HG03103 (cell line): ENCODE data around the gene UFC1.
A peak's percentile ranks its signal among the peaks of the same experiment; 100 is the strongest.

Source experiments
- ATAC-seq: cut with Tn5 transposase; IDR thresholded peaks from one replicate; pipeline ENCODE4 v1.9.1; 2021; ENCODE audit warnings: low read depth; ENCODE audit not compliant: unreplicated experiment

Gene UFC1

DNA sequence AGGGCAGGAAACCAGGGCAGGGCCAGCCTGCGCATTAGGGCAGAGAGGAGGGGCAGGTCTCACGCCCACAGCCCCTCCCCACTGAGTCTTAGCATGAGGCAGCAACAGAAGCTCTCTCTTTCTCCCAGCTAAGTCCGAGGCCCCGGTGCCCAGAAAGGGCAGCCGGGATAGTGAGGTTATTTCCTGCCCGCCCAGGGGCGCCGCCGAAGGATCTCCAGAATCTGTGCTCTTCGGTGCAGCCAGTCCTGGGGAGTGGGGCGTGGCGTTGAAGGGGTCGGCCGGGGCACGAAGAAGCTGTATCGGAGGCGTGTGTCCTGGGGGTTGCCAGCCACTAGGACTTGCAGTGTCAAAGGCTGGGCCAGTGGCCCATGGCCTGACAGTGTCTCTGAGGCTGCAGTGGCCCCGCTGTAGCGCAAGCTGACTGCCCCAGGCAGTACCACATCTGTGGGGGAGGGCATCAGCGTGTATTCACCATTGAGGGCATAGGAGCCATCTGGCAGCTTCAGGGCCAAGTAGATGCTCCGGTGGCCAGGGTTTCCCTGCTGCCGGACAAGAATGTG, 37.3 kb downstream of the UFC1 start:
- ATAC-seq = no peak

DNA sequence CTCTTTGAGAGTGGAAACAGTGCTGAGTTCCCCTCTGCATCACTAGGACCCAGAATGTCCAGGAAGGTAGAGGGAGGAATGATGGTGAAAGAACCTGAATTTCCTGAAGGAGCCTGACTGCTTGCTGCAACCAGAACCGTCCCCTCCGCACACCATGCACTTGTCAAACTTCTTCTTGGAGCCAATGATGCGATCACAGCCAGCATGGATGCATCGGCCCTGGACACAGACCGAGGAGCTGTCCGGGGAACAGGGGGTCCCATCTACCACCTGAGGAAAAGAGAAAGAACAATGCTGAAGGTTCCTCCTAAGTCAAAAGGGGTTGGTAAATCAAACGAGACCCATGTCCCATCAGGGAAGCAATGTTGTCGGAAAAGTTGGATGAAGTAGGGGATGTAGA, 38.2 kb downstream of the UFC1 start:
- no peak for ATAC-seq

DNA sequence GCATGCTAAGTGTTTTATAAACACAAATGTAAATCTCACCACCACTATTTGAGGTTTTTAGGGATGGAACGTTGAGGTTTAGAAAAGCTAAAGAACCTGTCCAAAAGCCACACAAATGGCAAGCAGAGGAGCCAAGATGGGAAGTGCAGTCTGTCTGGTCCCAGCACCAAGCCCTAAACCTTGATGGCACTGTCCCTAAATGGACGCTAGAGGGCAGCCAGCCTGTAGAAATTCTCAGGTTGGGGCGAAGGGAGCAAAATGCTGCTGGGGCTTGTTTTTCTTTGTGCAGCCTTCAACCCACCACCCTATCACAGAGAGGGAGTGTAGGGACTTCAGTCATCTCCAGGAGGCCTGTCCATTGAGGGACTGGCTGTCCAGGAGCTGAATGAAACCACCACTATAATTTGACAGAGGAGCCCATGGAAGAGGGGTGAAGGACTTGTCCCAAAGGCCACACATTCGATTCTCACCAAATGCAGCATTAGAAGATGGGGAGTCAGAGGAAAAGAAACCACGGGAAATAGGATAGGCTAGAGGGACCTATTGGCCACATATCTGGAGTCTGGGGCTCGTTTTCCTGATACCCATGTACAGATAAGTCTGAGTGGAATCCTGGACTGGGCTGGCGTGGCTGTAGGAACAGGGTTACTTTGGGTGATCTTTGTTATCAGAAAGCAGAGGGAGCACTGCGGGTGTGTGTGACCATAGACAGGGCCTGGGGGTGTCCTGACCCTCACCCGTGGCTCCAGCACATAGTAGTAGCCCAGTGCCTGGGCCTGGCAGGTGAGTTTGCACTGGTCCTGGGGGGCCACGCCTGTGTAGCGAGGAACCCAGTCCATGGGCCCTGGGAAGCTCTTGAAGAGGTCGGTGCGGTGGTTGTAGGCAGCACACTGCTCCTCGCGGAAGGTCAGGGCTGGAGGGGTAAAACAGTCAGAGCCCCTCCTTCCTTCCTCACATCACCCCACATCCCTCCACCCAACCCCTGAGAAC, 39.0 kb downstream of the UFC1 start:
- ATAC-seq = no peak

DNA sequence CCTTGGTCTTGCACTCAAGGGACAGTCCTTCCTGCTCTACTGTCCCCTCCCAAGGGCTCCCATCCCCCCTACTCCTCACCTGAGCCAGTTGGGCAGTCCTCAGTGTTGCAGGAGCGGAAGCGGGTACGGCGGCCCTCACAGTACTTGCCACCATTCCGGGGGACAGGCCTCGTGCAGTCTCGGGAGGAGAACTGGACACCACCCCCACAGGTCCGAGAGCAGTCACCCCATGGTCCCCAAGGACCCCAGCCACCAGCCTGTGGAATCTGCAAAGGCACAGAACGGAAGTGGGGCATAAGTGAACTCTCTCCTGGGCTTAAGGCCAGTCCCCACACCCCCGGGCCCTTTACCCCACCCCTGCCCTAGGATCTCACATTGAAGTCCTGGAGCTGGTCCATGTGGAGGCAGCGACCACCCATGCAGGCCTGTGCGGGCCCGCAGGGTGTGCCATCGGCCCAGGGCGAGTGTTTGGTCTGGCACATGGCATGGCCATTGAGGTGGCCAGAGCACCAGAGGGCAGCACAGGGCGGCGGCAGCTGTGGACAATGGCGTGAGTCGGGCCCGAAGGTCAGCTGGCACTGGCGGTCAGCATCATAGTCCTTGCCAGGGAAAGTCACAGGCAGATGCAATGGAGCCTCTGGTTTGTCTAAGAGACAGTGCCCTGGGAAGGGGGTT, 39.9 kb downstream of the UFC1 start:
- ATAC-seq = no peak

DNA sequence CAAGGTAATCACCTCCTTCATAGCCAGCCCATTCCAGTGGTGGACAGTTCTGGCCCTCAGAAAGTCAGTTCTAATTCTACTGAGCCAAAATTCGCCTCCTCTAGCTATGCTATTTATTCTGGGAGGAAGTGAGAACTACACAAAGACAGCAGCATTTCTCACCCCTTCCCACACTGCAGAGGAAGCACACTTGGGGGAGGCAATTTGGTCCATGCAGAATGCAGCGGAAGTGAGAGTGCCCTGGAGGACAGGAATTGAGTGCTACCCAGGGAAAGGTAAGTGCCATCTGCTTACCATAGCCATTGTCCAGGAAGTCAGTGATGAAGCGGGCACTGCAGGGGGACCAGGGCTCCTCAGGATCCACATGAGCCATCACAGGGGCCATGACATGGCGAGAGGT, 41.4 kb downstream of the UFC1 start:
- no peak for ATAC-seq

DNA sequence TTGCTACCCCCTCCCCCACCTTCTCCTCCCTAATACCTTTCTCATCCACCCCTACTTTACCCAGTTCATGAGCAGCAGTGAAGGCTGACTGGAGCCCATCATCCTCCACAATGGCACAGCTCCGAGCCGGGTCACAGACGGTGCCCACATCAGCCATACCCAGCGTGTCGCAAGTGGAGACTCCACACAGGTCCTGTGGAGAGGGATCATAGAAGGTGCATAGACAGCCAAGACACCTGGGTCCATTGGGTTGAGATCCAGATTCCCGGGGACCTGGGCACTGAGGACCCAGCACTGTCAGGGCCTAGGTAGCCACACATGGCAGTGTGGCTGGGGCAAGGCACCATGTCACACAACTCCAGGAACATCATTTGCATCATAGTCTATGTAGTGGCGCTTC, 42.3 kb downstream of the UFC1 start:
- ATAC-seq = no peak

DNA sequence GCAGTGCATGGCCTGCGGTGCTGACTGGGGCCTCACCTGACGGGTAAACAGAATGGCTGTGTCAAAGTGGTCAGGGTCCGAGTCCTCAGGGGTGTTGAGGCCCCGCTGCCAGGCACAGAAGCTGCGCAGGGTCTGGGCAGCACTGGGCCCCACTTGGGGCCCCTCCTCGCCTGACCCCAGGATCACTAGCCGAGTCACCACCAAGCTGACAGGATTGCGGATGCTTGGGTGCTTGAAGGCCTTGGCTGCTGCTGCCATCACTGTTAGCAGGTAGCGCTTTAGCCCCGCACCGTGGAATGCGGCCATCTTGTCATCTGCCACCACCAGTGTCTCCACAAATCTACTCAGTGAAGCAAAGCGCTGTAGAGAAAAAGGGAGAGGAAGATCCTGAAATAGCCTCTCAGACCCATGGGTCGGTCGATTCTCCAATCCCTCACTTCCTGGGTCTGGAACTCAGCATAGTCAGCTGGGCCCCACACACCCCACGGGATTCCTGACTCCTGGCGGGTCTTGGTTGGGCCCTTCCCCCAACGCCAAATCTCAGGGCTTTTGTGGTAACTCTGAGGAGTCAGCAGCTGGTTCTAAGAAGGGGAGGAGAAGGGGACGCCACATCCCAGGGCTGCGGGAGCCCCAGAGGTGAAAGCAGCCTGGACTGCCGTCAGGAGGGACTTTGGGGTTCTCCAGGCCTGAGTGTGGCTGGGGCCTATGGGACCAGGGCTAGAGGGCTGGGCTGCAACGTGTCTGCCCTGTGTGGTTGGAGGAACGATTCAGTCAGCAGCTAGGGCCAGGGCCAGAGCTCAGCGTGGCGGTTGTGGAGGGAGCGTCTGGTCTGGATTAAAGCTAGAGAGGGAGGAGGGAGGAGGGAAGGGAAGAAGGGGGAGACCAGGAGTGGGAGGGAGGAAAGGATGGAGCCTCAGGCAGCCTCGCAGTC, 43.0 kb downstream of the UFC1 start:
- no peak for ATAC-seq

DNA sequence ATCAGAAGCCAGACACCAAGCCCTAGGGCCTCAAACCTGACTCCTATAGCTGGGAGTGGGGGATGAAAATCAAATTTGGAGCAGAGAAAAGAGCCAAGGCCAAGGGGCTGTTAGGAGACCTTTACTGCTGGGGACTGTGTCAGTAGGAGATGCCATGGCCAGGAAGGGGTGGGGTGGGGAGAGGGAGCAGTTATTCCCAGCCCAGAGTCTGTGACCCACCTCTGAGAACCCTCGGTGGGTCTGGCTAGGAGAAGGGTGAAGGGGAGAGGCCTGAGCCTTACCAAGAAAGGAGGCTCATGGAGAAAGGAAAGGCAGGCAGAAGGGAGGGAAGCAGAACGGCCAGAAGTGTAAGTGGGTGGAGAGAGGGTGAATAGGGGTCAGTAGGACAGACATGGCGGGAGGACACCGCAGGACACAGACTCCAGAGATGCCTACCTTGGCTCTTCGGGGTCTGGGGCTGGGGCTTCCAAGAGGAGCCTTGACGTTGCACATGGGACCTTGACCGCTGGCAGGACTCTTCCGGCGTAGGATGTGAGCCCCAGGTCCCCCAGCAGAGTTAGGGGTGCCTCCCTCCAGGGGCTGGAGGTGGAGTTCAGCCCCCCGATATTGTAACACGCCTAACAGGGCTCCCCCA, 43.9 kb downstream of the UFC1 start:
- ATAC-seq = no peak

DNA sequence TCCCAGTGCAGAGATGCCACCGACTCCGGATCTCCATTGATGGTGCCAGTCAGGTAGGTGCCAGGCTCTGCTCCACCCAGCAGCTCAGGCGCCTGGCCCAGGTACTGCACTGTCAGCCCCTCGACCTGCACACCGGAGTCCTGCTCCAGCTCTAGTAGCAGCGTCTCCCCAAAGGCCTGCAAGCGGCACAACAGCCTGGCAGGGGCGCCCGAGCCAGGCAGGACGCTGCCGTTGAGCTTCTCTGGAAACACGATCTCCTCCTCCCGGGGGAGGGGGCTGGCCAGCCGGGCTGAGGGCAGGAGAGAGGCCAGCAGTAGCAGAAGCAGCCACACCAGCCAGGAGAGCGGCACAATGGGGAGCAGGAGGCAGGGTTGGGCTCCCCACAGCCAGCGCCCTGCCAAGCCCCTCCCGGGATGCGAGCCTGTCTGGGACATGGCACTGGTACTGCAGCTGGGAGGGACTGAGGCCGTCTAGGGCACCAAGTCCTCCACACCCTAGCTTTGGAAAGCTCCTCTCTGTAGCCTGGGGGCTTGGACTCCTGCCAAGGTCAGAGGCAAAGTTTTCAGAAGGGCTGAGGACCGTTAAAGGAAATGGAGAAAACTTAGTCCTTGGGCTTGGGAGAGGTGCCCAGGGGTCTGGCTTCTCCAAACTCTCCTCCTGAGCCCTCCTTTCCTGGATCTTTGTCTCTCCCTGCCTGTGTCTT, 44.6 kb downstream of the UFC1 start:
- no peak for ATAC-seq

DNA sequence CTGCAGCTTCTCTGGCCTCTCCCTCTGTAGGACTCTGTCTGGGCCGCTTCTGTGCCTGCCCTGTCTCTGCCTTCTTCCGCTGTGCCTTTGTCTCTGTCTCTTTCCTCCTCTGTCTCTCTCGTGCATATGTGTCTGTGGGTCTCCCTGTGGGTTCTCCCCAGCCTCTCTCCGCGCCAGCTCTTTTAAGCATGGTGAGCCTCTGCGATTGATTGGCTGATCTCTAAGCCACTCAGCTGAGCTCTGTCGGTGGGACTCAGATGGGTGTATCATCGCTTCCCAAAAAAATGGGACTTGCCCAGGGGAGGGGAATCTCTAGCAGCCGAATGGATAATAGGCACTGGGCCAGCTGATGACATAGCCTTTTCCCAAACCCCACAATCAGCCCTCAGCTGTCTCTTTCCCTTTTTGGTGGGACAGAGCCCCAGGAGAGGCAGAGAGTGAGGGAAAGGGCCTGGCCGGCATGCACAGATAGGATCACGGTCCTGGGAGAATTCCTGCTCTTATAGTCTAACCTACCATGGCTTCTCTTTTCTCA, 45.2 kb downstream of the UFC1 start, which contains the start of gene ADAMTS4:
TSS of gene ADAMTS4 (minus strand) at position 158 of the 535 bp plus-strand sequence. CDS start 427 bp downstream, outside the sequence.
- ATAC-seq = no peak

DNA sequence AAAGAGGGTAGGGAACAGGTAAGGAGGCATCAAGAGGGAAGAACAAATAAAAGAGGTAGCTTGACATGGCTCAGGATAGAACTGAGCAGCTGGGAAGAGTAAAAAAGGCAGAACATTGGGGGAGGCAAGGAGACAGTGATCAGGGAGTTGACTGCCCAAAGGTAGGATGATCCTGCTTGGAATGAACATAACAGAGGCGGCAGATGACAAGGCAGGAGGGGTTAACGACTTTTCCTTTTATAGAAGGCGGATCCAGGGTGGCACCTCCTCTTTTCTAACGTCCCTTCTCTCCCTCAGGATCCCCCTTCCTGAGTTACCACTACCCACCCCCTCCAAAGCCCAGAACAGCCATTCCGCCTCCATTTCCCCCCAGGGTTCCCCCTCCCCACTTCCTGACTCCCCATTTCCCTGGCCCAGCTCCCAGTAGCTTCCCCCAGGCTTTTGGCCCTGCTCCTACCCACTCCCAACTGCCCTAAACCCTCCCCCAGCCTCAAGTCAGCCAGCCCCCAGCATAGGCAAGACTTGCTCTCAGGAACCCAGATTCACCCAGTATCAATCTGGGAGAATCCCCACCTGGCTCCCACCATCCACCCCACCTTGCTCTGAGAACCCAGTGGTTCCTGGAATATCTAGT, 45.8 kb downstream of the UFC1 start:
- ATAC-seq = no peak

DNA sequence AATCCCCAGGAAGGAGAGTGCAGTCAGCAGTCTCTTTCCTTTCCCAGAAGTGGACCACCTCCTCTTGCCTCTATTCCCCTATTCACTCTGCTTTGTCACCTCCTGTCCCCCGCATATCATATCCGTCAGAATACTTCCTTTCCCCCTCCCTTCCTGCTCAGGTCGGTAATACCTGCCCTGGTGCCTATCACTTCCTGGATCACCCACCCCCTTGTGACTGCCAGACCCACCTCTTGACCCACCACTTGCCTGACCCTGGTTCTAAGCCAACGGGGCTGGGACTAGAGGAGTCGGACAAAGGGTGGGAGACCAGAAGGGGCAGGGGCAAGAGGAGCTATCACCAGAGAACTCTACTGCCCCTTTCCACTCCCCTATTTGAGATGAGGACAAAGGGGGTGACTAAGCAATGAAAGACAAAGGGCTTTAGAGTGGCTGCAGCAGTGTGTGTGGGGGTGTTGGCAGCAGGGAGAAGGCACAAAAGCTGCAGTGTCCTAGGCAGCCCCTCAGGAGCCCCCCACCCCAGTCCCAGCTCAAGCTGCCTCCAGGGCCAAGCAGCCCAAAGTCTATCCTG, 46.7 kb downstream of the UFC1 start:
- ATAC-seq = no peak

DNA sequence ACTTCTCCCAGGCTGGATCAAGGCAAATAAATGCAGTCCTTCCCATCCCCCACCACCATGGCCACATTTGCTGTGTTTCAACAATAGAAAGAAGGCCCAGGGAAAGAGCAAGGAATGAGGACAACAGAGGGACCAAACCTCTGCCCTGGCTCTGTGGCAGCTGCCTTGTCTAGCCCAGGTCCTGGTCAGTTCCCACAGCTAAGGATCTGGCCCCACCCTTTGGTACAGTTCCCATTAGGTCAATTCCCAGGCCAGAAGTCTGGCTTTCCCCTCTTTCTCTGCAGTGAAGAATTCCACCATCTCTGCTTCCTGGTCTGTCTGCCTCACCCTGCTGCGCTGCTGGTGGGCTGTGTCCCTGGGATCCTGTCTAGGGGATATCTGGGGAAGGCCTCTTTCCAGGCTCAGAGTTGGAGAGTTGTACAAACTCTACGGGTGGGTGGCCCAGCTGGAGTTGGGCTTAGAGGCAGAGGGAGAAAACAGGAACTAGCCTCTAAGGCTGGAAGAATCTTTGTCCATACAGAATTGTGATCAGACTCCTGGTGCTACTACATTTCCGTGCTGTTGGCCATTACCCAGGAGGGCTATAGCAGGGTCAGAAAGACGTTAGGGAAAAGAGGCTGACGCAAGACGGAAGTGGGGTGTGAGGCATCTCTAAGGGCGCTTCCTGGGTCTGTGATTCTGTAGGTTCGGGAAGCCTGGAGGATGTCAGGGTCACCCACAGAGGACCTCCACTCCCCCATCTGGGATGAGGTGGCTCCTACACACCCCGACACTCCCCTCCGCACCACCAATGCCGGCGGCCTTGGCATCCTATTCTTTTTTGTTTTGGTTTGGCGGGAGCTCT, 47.4 kb downstream of the UFC1 start:
- ATAC-seq = no peak

DNA sequence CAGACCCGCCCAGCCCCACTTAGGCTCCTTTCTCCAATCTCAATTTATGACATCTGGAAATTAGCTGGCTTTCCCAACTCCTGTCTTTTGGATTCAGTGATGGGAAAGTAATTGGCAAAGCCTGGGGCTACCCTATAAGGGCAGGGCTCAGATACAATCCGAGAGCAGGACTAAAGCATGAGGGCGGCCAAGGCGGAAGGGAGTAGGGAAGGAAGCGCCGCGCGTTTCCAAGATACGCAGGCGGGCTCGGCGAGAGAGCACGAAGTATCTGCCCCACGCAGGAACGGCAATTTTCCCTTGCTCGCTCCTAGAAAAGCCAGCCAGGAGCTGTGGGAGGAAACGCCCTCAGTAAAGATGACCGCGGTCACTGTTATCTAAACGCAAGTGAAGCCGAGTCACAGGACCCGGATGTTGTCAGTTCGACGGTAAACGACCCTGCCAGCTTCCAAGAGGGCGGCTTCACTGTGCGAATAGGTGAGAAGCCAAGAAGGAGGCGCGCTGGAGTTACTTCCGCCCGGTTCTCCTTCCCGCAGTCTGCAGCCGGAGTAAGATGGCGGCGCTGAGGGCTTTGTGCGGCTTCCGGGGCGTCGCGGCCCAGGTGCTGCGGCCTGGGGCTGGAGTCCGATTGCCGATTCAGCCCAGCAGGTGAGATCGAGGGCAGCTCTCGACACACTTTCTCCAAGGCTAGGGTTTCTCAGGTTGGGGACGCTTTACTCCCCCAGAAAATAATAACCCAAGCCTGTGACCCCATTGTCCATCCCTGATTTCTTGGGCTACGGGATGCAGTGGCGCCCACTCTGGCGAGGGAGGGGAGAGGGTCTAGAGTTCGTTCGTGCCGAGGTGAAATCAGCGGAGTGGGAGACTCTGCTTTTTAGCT, 48.3 kb downstream of the UFC1 start, which contains the start of gene NDUFS2:
TSS of gene NDUFS2 (plus strand) at position 532 of the 877 bp plus-strand sequence. CDS start at position 551, 19 bp downstream.
- peak; percentile 95 for ATAC-seq

DNA sequence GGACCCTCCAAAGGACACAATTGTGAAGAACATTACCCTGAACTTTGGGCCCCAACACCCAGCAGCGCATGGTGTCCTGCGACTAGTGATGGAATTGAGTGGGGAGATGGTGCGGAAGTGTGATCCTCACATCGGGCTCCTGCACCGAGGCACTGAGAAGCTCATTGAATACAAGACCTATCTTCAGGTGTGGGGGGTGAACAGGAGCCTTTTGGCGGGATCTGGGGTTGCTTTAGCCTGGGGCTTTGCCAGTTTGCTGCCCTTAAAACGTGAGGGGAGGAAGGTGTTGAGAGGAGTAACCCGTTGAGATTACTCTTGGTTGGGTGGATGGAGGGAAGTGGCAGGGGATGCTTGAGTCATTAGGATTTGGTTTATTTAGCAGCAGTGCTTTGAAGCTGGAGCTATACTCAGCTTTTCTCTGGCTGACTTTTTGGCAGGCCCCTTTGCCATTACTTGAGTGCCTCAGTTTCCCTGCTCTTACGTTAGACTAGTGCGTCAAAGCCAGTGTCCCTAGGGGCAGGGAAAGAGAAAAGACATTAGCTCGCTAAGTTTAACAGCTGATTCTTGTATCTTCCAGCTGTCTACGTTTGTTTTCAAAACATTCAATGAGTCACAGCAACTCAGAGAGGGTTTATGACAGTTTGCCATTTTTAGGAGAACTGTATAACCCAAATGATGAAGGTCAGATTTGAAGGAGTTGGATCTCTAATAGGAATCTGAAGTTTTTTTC, 52.8 kb downstream of the UFC1 start:
- ATAC-seq = no peak

DNA sequence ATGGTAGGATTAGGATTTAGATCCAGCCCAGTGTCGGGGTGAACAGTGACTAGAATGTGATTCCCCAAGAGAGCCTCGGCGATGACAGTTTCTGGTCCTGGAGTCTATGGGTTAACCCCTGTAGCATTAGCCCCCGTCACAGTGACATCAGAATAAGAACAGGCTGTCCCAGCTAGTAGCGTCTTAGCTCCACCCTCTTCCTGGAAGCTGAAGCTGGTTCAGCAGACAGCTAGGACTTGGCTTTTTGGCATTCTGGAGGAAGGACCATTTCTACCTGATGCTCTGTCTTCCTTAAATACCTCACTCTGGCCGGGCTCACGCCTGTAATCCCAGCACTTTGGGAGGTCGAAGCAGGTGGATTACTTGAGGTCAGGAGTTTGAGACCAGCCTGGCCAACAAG, 53.4 kb downstream of the UFC1 start:
- ATAC-seq = no peak
